GM18909 (cell line): ENCODE results near the gene NRXN3.

Source experiments
- ATAC-seq: cut with Tn5 transposase; IDR thresholded peaks from one replicate; pipeline ENCODE4 v1.9.1; 2021; ENCODE audit warnings: mild to moderate bottlenecking; ENCODE audit not compliant: unreplicated experiment, poor library complexity

NRXN3 gene

DNA sequence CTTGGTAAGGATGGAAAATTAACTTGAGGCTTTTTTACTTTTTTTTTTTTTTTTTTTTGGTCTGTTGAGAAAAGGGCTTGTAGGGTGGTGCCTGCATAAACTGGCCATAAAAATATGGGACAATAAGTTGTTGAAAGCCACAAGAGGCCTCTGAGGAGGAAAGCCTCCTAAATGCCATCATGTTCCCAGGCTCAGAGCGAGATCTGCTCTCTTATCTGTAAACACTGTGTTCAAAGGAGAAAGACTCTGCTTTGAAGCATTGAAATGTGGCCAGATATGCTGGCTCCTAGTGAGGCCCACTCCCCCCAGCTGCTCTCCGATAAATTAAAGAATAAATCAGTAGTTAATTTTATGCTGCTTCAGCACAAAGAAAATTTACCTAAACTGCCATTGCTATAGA is 1536.2 kb downstream of the NRXN3 start:
- ATAC-seq: no peak

DNA sequence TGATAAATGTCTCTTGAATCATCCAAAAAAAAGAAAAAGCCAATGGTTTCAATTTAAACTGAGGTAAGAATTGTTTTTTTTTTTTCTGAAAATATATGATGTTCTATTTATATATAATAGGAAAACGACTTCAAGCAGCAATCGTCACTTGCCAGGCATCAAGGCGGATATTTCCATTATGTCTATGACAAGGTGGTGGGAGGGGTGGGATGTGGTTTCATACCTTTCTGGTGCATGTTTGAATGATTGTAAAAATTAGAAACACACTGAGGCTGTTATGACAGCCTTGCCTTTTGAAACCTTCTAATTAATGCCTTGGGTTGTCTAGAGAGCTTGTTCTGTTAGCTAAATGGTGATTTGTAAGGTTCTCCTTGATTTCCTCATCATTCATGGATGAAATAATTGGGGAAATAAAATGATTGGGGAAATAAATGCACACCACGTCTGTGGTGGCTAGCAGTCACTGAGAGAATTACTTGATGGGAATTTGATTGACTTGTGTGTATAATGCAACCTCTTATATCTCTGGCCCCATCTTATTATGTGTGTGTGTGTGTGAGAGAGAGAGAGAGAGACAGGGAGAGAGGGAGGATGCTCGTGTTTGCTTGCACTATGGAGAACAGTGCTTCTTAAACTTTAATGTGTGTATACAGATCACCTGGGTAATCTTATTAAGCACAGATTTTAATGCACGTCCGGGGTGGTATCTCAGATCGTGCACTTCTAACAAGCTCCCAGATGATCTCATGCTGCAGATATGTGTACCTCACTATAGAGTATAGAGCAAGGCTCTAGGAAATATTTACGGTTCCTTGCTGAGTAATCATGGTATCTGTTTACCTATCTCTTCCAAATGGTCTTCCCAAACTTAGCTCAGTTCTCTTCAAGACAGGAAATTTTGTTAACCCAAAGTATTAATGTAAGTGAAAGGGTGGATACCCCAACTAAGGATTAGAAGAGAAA is 1538.5 kb downstream of the NRXN3 start:
- ATAC-seq: no peak

DNA sequence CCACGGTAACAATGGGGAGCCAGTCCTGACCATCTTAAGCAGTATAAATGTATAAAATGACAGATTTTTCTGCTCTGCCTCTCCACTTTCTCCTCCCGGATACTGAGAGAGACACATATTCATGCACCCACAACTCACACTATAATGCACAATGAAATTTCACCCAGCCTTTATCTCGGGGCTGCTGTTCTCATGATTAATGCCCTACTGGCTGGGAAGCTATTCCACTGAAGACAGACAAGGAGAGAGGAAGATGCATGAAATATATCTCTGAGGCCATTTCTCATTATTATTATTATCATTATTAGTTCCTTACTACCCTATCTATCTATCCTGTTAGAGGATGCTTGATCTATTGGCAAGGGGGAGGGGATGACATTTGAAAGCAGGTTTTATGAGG is 1539.4 kb downstream of the NRXN3 start:
- no peak for ATAC-seq

DNA sequence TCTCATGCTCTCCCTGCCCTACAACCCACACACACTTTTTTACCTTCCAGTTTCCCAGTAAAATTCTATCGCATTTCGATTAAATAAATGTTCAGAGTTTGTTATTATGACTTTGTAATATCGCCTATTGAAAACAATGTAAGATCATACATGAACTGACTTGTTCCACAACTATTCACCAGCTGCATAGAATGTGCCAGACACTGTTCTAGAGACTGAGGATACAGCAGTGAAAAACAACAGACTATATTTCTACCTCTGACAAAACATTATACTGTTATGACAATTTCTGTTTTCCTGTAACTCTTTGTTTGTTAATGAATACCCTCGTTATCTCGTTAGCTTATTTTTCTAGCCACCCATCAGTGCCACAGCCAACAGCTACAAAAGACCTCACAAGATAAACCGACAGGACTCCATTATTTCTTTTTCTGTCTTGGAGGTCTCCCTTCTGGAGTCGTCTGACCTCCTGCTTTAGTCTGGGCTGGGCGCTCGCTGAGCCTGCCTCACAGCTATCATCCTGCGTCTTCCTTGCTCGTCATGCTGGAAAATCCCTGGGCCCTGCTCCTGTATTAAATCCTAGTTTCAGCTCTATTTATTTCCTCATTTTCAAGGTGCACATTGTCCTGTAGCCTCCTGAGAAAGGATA is 1542.3 kb downstream of the NRXN3 start:
- no peak for ATAC-seq

DNA sequence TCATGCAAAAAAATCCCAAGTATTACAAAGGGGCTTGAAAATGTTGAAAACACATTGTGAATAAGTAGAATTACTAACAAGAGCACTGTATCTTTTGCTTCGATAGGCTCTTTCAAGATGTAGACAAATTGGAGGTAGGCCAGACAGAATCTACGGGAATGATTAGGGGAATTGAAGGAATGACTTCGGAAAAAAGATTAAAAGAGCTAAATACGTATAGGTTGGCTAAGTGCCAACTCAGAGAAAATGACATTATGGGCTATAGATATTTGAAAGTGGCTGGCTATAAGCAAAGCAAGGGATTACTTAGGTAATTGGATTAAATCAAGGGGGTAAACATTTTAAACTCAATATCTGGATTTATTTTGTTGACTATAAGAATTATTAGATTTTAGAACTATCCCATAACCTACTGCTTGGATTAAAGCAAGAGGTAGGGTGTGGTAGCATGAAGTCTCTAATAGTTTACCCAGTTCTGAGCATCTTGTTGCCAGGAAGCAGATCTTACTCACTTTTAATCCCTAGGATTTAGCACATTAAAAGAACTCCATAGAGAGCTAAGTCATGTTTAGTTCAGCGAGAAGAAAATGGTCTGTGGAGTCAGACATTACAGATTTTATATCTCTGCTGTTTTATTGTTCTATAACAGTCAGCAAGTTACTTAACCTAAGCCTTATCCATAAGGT is 1551.4 kb downstream of the NRXN3 start:
- no peak for ATAC-seq

DNA sequence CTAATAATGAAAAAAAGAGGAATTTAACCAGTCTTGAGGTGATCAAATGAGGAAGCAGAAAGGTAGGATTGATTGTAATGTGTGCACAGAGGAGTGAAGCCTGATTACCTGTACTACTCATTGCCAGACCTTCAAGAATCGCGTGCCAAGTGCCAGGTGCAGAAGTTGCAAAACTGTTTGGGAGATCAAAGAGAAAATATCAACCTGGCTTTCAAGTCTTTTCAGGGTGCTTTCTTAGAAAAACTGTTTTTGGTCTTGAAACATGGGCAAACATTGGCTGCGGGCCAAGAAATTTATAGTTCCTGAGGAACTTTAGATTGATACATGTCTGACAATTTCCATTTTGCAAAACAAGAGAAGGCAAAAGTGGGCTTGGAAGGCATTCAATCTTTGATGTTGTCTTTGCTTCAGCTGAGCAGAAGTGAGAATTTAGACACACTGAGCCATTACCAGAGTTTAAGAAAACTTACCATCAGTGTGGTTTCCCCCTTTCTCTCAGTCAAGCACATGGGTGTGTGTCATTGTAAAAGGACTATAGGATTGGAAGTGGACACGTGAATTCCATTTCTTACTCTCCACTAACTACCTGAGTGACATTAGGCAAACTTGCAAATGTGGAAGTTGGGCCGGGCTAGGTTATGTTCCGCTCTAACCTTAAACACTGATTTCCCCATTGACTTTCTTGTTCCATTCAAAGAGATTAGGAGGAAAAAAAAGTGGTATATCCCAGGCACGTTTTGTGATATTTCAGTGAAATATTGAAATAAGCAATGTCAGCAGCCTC is 1555.0 kb downstream of the NRXN3 start:
- no peak for ATAC-seq

DNA sequence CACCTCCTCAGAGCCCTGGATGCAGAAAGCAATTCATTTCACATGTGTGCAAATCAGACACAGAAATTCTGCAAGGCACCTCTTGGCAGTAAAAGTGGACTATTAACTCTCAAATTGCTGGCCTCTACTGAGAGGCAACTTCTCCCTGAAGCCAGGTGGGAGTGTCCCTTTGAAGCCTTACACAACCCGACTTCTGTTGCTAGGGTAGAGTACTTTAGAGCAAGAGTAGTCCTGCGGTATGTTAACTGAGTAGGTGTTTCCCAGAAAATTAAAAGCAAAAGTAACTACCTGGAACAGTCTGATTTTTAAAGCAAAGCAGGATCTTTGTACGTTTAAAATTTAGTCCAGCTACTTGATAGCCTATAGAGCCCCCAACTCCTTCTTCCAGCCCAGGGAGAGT is 1557.7 kb downstream of the NRXN3 start:
- no peak for ATAC-seq

DNA sequence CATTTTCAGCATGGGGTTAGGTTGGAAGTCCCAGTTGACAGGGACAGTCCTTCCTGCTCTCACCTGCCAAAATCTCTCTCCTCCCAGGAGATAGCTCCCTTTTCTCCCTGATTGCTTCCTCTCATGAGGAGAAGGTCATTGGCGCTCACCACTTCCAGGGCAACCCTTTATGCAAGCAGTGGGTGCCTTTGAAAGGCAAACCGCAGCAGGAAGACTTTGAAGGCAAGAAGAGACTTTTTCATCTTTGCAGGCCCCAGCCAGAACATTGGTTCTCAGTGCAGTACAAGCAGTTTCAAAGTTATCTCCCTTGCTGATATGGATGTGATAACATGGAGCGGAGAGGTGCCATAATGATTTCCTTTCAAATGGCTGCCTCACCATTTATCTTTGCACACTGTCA is 1558.2 kb downstream of the NRXN3 start:
- ATAC-seq: no peak

DNA sequence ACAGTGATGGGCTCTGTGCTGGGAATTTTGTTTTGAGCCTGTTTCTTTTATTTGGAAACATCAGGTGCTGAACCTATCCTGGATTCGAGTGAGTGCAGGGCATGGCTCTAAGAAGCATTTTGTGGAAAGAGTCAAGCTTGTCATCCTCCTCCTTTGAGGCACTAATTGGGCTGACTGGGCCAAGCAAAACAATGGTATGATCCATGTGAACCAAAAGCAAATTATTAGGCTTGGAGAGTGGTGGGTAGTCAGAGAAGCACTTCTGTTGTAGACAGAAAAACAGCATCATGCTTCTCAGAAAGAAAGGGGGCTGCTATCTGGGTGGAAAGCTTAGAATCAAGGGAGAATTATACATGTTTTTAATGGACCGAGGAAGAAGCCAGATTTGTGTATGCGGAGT is 1559.6 kb downstream of the NRXN3 start:
- no peak for ATAC-seq

DNA sequence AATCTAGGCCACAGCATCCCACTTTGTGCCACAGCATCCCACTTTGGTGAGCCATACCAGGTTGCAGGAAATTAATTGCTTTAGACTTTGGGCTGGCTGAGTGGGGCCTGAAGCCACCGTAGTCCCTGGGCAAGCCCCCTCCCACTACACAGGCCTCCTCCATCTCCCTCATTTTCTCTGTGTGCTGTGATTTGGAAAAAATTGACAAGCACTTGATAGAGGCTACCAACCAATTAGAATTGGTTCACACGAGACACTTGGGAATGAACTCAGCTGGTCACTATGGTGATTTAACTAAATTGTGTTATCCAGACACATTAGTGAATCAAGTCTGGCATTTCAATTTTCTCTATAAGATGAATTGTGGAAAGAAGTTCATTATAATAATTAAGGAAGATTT is 1560.0 kb downstream of the NRXN3 start:
- no peak for ATAC-seq

DNA sequence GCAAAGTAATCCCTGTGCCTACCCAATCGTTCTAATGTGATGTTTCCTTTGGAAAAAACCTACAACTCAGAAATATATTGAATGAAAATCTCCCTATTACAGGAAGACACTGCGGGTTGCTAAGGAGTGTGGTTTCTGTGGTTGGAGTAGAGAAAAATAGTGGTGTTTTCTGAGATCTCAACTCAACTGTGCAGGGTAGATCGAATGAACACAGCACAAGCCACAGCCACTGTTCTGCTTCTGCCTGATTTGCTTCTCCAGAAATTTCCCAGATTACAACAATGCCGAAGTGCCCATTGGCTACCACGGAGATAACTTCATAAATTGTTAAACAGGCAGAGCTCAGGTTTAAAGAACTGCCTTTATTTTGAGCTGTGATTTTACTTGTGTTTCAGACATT is 1560.8 kb downstream of the NRXN3 start:
- no peak for ATAC-seq

DNA sequence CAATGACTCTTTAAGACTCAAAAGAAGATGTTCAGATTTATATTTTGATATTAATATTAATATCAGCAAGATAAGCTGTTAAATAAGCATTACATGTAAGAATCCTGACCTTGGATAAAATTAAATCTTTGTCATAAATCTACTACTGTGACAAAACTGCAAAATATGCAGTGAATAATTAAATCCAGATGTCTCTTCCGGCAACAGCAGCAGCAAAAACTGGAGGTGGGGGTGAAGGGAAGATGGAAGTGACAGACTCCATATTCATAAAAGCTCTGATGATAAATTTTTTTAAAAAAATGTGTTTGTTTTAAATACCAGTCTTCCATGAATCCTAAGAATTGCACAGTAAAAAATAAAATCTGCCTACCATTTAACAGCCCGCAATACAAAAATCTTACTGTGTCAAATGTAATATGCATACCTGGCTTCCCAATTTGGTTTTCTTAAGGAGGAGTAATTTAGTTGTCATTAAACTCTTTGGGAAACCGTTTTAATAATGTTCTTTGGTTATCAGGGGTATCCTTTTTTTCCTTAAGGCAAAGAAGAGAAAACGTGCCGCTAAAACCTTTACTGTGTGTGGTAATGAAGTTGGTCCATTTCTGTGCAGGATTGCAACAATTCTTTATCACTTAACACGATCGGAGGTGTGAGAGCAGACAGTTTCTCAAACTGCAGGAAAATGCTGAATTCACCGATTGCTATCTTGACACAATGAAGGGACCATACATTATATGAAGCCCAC is 1562.9 kb downstream of the NRXN3 start:
- no peak for ATAC-seq

DNA sequence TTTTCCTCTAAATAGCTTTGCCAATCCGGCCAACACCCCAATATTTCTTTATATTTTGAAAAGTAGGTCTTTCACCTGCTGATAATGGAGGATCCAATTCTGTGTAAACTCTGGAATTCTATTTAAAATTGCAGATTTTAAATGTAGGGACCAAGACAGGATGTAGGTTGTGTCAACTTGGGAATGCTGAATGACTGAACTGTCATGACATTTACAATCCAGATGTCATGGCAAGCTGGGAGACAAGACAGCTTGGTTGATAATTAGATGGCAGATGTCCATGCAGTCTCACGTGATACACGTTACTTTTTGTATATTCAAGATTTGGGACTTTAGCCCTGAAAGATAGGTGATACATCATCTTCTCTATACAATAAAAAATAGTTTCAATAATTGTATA is 1564.0 kb downstream of the NRXN3 start:
- ATAC-seq: no peak

DNA sequence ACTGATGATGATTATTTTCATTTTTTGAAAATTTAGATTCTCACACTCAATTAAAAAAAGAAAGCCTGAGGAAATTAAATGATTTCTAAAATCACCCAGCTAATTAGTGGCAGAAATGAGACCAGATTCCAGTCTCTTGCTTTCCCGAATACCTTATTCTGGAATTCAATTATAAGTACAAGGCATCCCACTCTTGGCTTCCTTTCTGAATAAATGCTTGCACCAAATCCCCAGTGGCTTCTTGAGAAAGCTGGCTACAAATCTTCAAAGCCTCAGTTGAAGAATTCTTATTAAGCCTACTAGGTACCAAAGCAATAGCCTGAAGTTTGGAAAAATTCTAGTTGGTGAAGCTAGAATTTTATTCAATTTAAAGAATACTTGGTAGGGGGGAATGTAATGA is 1564.5 kb downstream of the NRXN3 start:
- ATAC-seq: no peak

DNA sequence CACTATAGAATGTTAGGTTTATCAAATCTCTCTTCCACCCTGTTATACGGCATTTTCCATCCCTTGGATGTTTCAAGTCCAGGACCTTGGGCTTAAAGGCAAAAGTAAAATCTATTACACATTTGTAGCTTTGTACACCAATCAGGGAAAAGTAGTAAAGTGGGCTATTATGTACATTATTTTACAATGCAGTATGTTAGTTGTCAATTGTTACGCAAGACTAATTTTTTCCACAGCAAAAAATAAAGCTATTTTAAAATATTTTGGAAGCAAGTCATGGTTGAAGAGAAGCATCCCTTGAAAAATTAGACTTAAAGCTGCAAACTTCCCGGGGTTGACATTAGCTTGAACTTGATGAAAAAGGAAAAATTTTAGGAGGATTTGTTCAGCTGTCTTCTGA is 1564.9 kb downstream of the NRXN3 start:
- no peak for ATAC-seq

DNA sequence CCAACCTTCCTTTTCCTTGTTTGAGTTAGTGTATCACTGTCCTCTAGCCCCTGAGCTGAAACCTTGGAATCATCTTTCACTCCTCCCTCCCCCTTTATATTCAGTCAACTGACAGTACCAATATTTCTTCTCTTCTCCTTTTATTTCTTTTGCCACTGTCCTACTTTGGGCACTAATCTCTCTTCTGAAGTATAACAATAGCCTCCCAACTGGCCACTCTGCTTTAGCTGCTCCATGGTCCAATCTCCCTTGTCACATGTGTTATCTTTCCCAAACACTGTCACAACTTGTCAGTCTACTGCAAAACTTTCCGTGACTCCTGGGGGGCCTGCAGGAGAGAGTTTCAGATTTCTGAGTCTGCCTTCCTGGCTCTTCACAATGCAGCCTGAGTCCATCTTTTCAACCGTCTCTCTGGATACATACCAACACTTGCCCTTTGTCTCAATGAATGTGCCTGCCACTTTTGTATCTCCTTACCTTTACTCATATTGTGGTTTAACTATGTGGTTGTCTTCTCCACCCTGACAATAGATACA is 1570.0 kb downstream of the NRXN3 start:
- no peak for ATAC-seq

DNA sequence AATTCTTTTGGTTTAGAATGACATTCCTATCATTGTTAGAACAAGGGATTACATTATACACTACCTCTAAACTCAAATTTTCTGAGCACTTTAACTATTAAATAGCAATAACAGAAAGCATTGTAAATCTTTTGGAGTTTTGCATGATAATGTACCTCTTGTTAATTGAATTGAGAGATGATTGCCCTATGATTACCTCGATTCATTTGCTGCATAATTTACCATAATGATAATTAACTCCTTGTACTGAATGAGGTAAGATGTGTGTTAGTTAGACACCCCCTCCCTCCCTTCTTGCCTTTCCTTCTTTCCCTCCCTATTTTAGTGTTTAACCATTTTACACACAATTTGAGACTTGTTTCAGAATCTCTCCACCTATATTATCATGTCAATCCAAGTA is 1572.0 kb downstream of the NRXN3 start:
- ATAC-seq: no peak

DNA sequence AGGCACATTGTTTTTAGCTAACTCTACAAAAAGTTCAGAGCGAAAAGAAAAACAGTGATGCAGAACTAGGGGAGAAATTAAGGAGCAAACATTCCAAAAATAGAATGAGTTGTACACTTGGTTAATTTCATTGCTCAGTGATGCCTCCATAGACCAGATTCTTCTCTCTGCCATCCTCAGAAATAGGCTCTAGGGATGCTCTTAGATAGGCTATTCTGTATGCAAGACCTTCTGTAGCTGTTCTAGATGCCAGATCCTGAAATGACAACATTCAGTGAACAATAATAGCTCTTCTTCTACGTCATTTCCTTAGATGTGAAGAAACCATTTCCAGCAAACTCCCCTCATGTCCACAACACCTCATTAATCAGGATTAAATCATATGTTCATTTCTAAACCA is 1574.9 kb downstream of the NRXN3 start:
- ATAC-seq: no peak

DNA sequence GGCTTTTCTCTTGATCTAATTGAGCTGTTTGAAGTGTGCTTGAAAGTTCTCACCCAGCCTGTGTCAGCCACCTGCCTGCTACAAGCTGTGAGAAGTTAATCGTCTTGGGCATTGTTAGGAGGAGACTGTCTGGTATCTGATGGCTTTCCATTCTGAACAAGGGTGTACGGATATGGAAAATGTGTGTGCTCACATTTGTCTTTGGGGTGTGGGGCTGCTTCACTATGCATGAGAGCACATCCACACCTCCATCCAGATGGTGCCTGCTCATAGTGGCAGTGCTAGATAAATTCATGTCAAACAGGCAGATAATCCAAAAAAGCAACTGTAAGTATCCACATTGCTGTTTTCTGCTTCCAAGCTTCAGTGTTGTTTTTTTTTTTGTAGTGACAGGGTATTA is 1578.9 kb downstream of the NRXN3 start:
- no peak for ATAC-seq

DNA sequence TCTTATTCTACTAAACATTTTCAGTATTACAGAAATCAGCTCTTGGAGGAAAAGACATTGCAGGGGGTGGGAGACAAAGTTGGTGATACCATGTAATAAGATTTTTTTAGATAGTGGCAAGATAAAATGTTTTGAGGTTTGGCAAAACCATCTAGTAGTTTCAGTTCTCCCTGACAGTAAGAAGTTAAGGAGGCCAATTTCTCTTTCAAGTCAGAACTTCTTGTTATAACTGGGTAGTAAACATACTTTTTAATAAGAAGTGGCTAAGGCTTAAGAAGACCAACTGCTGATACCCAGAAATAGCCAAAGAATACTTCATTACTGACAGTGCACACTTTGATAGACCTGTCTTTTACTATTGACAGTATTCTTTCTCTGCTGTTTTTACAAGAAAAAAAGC is 1588.8 kb downstream of the NRXN3 start:
- no peak for ATAC-seq
